Measurements from ENCODE around the gene OGFOD3. TPM values are rescaled to one million over a fixed set of nuclear protein-coding genes. Genes with fewer than 3 reads are reported as not detected.
"Not testable (repeated sequence)": the region's sequence is repeated elsewhere in the genome, so short reads cannot be mapped to it uniquely, and the experiment has no call there.

Gene OGFOD3
- polyA plus RNA-seq, 1 donor, result 20.9 TPM

- H3K27me3 ChIP-seq (ENCODE audit: control insufficient read depth, insufficient read depth, low read length), result peaks cover 62% of the 10 kb centered on the region
- DNase-seq; H3K4me1 ChIP-seq (ENCODE audit: control insufficient read depth, insufficient read depth, low read length); H3K9me3 ChIP-seq (ENCODE audit: control insufficient read depth, low read depth, low read length); H3K36me3 ChIP-seq (ENCODE audit: control insufficient read depth, insufficient read depth, low read length); H3K27ac ChIP-seq (ENCODE audit: low read length); H3K4me3 ChIP-seq (ENCODE audit: low read length): not testable (repeated sequence)
- no CpG with 5 or more reads among the region's 21 CpGs for WGBS (ENCODE audit: insufficient coverage, low lambda C conversion rate)
Observed at GRCh38 chr17:82382220-82382932, 36.0 kb downstream of the OGFOD3 start.

GRCh38 chr17:82381703-82382009 is 36.7 kb downstream of the OGFOD3 start:
- H3K9me3 ChIP-seq (ENCODE audit: control insufficient read depth, low read depth, low read length); H3K4me3 ChIP-seq (ENCODE audit: low read length); H3K4me1 ChIP-seq (ENCODE audit: control insufficient read depth, insufficient read depth, low read length); H3K36me3 ChIP-seq (ENCODE audit: control insufficient read depth, insufficient read depth, low read length); DNase-seq; H3K27ac ChIP-seq (ENCODE audit: low read length): not testable (repeated sequence)
- WGBS (ENCODE audit: insufficient coverage, low lambda C conversion rate), result 100% methylated on average over 1 of the region's 10 CpGs
- H3K27me3 ChIP-seq (ENCODE audit: control insufficient read depth, insufficient read depth, low read length), result peaks cover 56% of the 10 kb centered on the region

GRCh38 chr17:82380860-82381702 is 37.3 kb downstream of the OGFOD3 start:
- H3K4me3 ChIP-seq (ENCODE audit: low read length), result no peak overlapping the region
- H3K4me1 ChIP-seq (ENCODE audit: control insufficient read depth, insufficient read depth, low read length), result no peaks in the 10 kb centered on the region
- DNase-seq, result peak in 1 of 2 donors; percentile 64
- 69% methylated on average over 9 of the region's 23 CpGs for WGBS (ENCODE audit: insufficient coverage, low lambda C conversion rate)
- H3K9me3 ChIP-seq (ENCODE audit: control insufficient read depth, low read depth, low read length), result peaks cover under 1% of the 10 kb centered on the region
- no peak overlapping the region for H3K27ac ChIP-seq (ENCODE audit: low read length)
- H3K36me3 ChIP-seq (ENCODE audit: control insufficient read depth, insufficient read depth, low read length), result no peaks in the 10 kb centered on the region
- H3K27me3 ChIP-seq (ENCODE audit: control insufficient read depth, insufficient read depth, low read length), result peaks cover 57% of the 10 kb centered on the region

- 89% methylated on average over 2 of the region's 10 CpGs for WGBS (ENCODE audit: insufficient coverage, low lambda C conversion rate)
- H3K36me3 ChIP-seq (ENCODE audit: control insufficient read depth, insufficient read depth, low read length), result no peaks in the 10 kb centered on the region
- H3K27me3 ChIP-seq (ENCODE audit: control insufficient read depth, insufficient read depth, low read length), result peaks cover 57% of the 10 kb centered on the region
- H3K27ac ChIP-seq (ENCODE audit: low read length), result no peak overlapping the region
- no peak overlapping the region for H3K4me3 ChIP-seq (ENCODE audit: low read length)
- peaks cover 9% of the 10 kb centered on the region for H3K9me3 ChIP-seq (ENCODE audit: control insufficient read depth, low read depth, low read length)
- H3K4me1 ChIP-seq (ENCODE audit: control insufficient read depth, insufficient read depth, low read length), result no peaks in the 10 kb centered on the region
- no peak for DNase-seq
Observed at GRCh38 chr17:82378741-82379021, 39.7 kb downstream of the OGFOD3 start.

- Histone ChIP-seq H3K4me1 (ENCODE audit: control insufficient read depth, insufficient read depth, low read length) (no peaks in the 10 kb centered on the region), H3K9me3 (ENCODE audit: control insufficient read depth, low read depth, low read length) (peaks cover 9% of the 10 kb centered on the region), H3K4me3 (ENCODE audit: low read length) (no peak overlapping the region), H3K27me3 (ENCODE audit: control insufficient read depth, insufficient read depth, low read length) (peaks cover 61% of the 10 kb centered on the region), H3K27ac (ENCODE audit: low read length) (no peak overlapping the region), H3K36me3 (ENCODE audit: control insufficient read depth, insufficient read depth, low read length) (no peaks in the 10 kb centered on the region)
- WGBS (ENCODE audit: insufficient coverage, low lambda C conversion rate), result 100% methylated on average over 1 of the region's 31 CpGs
- no peak for DNase-seq
Observed at GRCh38 chr17:82377924-82378740, 40.3 kb downstream of the OGFOD3 start.

DNA sequence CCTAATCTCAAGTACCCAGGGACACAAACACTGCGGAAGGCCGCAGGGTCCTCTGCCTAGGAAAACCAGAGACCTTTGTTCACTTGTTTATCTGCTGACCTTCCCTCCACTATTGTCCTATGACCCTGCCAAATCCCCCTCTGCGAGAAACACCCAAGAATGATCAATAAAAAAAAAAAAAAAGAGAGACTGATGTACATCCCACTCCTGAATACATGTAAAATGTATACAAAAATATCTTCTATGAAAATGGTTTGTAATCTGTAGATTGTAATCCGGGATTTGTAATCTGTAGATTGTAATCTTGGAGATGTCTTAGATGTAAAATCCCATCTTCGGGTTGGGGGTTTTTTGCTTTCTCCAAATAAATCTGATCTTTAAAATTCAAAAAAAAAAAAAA is 41.1 kb downstream of the OGFOD3 start:
- H3K27ac ChIP-seq (ENCODE audit: low read length); DNase-seq; H3K9me3 ChIP-seq (ENCODE audit: control insufficient read depth, low read depth, low read length); H3K36me3 ChIP-seq (ENCODE audit: control insufficient read depth, insufficient read depth, low read length); H3K4me1 ChIP-seq (ENCODE audit: control insufficient read depth, insufficient read depth, low read length); H3K4me3 ChIP-seq (ENCODE audit: low read length): not testable (repeated sequence)
- WGBS (ENCODE audit: insufficient coverage, low lambda C conversion rate), result 83% methylated on average over 1 of the region's 5 CpGs
- H3K27me3 ChIP-seq (ENCODE audit: control insufficient read depth, insufficient read depth, low read length), result peaks cover 69% of the 10 kb centered on the region

DNA sequence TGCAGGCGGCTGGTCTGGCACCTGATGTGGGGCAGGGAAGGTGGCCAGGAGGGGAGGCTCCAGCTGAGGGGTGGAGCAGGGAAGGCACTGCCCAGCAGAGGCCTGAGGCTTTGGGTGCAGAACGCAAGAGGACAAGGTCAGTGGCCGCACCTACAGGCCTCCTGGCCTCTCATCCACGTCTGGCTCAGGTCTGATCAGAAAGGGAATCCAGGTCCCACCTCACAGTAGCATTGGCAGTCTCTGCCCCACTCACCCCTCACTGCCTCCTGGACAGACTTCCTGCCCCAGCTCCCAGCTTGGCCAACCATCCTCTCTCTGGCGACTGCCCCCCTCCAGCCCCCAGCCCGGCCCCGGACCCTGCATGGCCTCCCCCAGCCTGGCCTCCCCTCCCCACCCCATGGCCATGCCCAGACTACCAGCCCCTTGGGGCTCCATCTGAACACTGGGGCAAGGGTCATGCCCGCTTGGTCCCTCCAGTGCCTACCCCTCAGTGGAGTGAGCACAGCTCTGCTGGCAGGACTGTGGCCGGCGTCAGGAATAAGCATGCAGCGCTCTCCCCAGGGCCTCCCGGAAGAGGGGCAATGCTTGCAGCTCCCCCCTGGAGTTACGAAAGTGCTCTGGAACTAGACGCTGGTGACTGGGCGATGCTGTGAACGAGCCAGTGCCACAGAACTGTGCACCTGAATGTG is 42.2 kb downstream of the OGFOD3 start:
- Histone ChIP-seq H3K27ac (ENCODE audit: low read length) (no peak overlapping the region), H3K4me1 (ENCODE audit: control insufficient read depth, insufficient read depth, low read length) (no peaks in the 10 kb centered on the region), H3K27me3 (ENCODE audit: control insufficient read depth, insufficient read depth, low read length) (peaks cover 77% of the 10 kb centered on the region), H3K36me3 (ENCODE audit: control insufficient read depth, insufficient read depth, low read length) (no peaks in the 10 kb centered on the region), H3K4me3 (ENCODE audit: low read length) (no peak overlapping the region), H3K9me3 (ENCODE audit: control insufficient read depth, low read depth, low read length) (peaks cover 14% of the 10 kb centered on the region)
- no CpG with 5 or more reads among the region's 16 CpGs for WGBS (ENCODE audit: insufficient coverage, low lambda C conversion rate)
- DNase-seq, result no peak

DNA sequence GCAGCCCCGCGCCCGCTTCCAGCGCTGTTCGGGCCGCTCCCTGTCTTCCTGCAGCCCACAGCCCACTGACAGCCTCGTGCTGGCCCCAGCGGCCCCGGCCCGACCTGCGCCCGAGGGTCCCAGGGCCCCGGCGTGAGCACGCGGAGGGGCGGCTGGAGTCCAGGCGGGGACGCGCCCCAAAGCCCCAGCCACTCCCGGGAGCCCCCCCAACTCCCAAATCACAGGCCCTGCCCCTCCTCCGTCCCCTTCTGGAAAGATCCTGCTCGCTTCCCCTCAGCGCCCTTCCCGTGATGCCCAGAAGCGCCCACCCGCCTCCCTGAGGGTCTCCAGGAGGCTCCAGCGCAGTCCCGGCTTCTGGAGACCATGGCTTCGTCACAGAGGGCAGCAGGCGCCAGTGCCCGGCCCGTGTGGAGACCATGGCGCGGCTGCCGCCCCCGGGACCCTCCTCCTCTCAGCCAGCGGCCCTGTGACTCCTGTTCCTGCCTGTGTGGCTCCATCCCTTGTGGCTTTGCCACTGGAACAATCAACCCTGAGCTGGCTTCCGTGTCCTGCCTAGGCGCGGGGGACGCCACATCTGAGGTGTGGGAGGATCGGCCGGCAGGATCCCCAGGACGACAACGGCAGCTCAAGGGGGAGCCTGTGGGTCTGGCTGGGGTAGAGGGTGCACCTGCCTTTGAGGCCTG is 42.9 kb downstream of the OGFOD3 start:
- Histone ChIP-seq H3K4me3 (ENCODE audit: low read length) (no peak overlapping the region), H3K27ac (ENCODE audit: low read length) (no peak overlapping the region), H3K9me3 (ENCODE audit: control insufficient read depth, low read depth, low read length) (peaks cover 18% of the 10 kb centered on the region), H3K36me3 (ENCODE audit: control insufficient read depth, insufficient read depth, low read length) (no peaks in the 10 kb centered on the region), H3K4me1 (ENCODE audit: control insufficient read depth, insufficient read depth, low read length) (peaks cover 4% of the 10 kb centered on the region), H3K27me3 (ENCODE audit: control insufficient read depth, insufficient read depth, low read length) (peaks cover 78% of the 10 kb centered on the region)
- DNase-seq, result no peak
- WGBS (ENCODE audit: insufficient coverage, low lambda C conversion rate), result no CpG with 5 or more reads among the region's 46 CpGs

DNA sequence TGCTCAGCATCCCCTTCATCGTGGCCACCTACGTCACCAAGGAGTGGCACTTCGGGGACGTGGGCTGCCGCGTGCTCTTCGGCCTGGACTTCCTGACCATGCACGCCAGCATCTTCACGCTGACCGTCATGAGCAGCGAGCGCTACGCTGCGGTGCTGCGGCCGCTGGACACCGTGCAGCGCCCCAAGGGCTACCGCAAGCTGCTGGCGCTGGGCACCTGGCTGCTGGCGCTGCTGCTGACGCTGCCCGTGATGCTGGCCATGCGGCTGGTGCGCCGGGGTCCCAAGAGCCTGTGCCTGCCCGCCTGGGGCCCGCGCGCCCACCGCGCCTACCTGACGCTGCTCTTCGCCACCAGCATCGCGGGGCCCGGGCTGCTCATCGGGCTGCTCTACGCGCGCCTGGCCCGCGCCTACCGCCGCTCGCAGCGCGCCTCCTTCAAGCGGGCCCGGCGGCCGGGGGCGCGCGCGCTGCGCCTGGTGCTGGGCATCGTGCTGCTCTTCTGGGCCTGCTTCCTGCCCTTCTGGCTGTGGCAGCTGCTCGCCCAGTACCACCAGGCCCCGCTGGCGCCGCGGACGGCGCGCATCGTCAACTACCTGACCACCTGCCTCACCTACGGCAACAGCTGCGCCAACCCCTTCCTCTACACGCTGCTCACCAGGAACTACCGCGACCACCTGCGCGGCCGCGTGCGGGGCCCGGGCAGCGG is 43.6 kb downstream of the OGFOD3 start:
- no peaks in the 10 kb centered on the region for H3K36me3 ChIP-seq (ENCODE audit: control insufficient read depth, insufficient read depth, low read length)
- WGBS (ENCODE audit: insufficient coverage, low lambda C conversion rate), result no CpG with 5 or more reads among the region's 79 CpGs
- H3K4me3 ChIP-seq (ENCODE audit: low read length), result no peak overlapping the region
- H3K9me3 ChIP-seq (ENCODE audit: control insufficient read depth, low read depth, low read length), result peaks cover 18% of the 10 kb centered on the region
- no peak for DNase-seq
- H3K27me3 ChIP-seq (ENCODE audit: control insufficient read depth, insufficient read depth, low read length), result peaks cover 80% of the 10 kb centered on the region
- H3K4me1 ChIP-seq (ENCODE audit: control insufficient read depth, insufficient read depth, low read length), result peaks cover 5% of the 10 kb centered on the region
- H3K27ac ChIP-seq (ENCODE audit: low read length), result no peak overlapping the region
